Loucy (cell line): ENCODE results near the gene DMBX1.

ENCODE experiments used
- H2AFZ ChIP-seq: fragments of 200-600 bp; sonication (generic); 2 replicates; pipeline ENCODE4 v1.6.0; 2016; ENCODE audit warnings: antibody characterized with exemption, mild to moderate bottlenecking, low read length, moderate library complexity
- H3F3A ChIP-seq: fragments of 200-600 bp; 2 replicates; pipeline ENCODE4 v1.6.0; 2016; ENCODE audit warnings: antibody characterized with exemption, low read depth, mild to moderate bottlenecking
- H3K27me3 ChIP-seq: fragments of 200-600 bp; sonication (generic); 2 replicates; pipeline ENCODE4 v1.6.1; 2014; ENCODE audit warnings: low read length, mild to moderate bottlenecking; ENCODE audit not compliant: insufficient read depth, poor library complexity, severe bottlenecking
- H3K36me3 ChIP-seq: fragments of 200-600 bp; sonication (generic); 2 replicates; pipeline ENCODE4 v1.6.1; 2016; ENCODE audit warnings: low read length; ENCODE audit not compliant: insufficient read depth
- H3K4me1 ChIP-seq: fragments of 200-600 bp; sonication (generic); 2 replicates; pipeline ENCODE4 v1.5.1; 2014; ENCODE audit warnings: low read length, mild to moderate bottlenecking; ENCODE audit not compliant: insufficient read depth, poor library complexity, severe bottlenecking
- H3K4me2 ChIP-seq: fragments of 200-600 bp; sonication (generic); 2 replicates; pipeline ENCODE4 v1.6.0; 2014; ENCODE audit warnings: antibody characterized with exemption, low read length, low read depth, mild to moderate bottlenecking; ENCODE audit not compliant: poor library complexity, severe bottlenecking
- H3K4me3 ChIP-seq: fragments of 200-600 bp; sonication (generic); 2 replicates; pipeline ENCODE4 v1.5.1; 2014; ENCODE audit warnings: low read length, mild to moderate bottlenecking, mixed read lengths; ENCODE audit not compliant: poor library complexity, severe bottlenecking
- H3K79me2 ChIP-seq: fragments of 200-600 bp; sonication (generic); 2 replicates; pipeline ENCODE4 v1.6.1; 2014; ENCODE audit warnings: low read length; ENCODE audit not compliant: insufficient read depth
- H3K9ac ChIP-seq: fragments of 200-600 bp; sonication (generic); 2 replicates; pipeline ENCODE4 v1.6.0; 2014; ENCODE audit warnings: mild to moderate bottlenecking, low read depth, low read length, moderate library complexity; ENCODE audit not compliant: poor library complexity, severe bottlenecking
- H3K9me2 ChIP-seq: fragments of 200-600 bp; sonication (generic); replicated peaks from 2 replicates; pipeline ENCODE4 v1.6.1; 2016; ENCODE audit warnings: low read depth, low read length, mixed read lengths
- H3K9me3 ChIP-seq: fragments of 200-600 bp; sonication (generic); 2 replicates; pipeline ENCODE4 v1.6.1; 2014; ENCODE audit warnings: mild to moderate bottlenecking, antibody characterized with exemption, low read length, low read depth; ENCODE audit not compliant: insufficient read depth
- H4K20me1 ChIP-seq: fragments of 200-600 bp; sonication (generic); 2 replicates; pipeline ENCODE4 v1.6.0; 2014; ENCODE audit warnings: antibody characterized with exemption, low read length, mild to moderate bottlenecking; ENCODE audit not compliant: insufficient read depth, poor library complexity, severe bottlenecking
- EZH2phosphoT487 ChIP-seq: fragments of 200-600 bp; IDR thresholded peaks from 2 replicates; pipeline ENCODE4 v1.6.1; 2018; ENCODE audit warnings: antibody characterized with exemption, mild to moderate bottlenecking, moderate library complexity, borderline replicate concordance
- TF ChIP-seq, protein P1 (sequence below): fragments of 200-600 bp; sonication (generic); conservative IDR thresholded peaks from 2 replicates; pipeline ENCODE4 v1.5.1; 2014; ENCODE audit warnings: mild to moderate bottlenecking, antibody characterized with exemption, low read length

The DMBX1 gene

DNA sequence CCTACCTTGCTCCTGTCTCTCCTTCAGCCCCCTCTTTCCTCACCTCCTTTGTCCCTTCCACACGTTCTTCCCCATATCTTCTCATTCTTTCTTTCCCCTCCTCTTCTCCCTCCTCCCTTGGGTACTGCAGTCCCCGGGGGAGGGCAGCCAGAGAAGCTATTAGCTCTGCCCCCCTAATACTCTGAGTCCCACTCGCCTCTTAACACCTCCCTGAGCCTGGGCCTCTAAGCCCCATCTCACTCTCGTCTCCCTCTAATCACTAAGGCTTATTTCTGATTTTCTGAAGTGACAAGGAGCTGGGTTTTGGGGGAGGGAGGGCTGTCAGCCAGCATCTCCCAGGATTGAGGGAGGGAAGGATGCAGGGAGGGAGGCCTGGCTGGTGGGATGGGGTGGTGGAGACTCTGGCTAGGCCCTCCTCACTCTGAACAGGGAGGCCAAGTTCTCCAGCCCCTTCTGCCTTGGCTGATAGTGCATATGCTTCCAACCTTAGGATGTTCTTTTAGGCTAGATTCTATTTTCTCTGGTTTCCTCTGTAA lies 25.6 kb upstream of the DMBX1 start:
- H3K79me2 ChIP-seq = no peaks in the 10 kb centered on the region
- no peak overlapping the region for H3K4me2 ChIP-seq
- no peaks in the 10 kb centered on the region for H3K9me2 ChIP-seq
- H4K20me1 ChIP-seq = no peaks in the 10 kb centered on the region
- no peaks in the 10 kb centered on the region for H3K36me3 ChIP-seq
- H3F3A ChIP-seq = no peaks in the 10 kb centered on the region
- no peak overlapping the region for H3K4me3 ChIP-seq
- peaks cover 5% of the 10 kb centered on the region for H3K4me1 ChIP-seq
- TF ChIP-seq, protein P1, sequence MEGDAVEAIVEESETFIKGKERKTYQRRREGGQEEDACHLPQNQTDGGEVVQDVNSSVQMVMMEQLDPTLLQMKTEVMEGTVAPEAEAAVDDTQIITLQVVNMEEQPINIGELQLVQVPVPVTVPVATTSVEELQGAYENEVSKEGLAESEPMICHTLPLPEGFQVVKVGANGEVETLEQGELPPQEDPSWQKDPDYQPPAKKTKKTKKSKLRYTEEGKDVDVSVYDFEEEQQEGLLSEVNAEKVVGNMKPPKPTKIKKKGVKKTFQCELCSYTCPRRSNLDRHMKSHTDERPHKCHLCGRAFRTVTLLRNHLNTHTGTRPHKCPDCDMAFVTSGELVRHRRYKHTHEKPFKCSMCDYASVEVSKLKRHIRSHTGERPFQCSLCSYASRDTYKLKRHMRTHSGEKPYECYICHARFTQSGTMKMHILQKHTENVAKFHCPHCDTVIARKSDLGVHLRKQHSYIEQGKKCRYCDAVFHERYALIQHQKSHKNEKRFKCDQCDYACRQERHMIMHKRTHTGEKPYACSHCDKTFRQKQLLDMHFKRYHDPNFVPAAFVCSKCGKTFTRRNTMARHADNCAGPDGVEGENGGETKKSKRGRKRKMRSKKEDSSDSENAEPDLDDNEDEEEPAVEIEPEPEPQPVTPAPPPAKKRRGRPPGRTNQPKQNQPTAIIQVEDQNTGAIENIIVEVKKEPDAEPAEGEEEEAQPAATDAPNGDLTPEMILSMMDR = no peak
- TF ChIP-seq EZH2phosphoT487 = no peak
- H2AFZ ChIP-seq = no peak overlapping the region
- H3K9me3 ChIP-seq = no peaks in the 10 kb centered on the region
- peaks cover 8% of the 10 kb centered on the region for H3K27me3 ChIP-seq
- no peak overlapping the region for H3K9ac ChIP-seq

- H2AFZ ChIP-seq = no peak overlapping the region
- TF ChIP-seq EZH2phosphoT487 = no peak
- TF ChIP-seq, protein P1 = no peak
Measured at GRCh38 chr1:46464915-46465314, 24.7 kb upstream of the DMBX1 start.

DNA sequence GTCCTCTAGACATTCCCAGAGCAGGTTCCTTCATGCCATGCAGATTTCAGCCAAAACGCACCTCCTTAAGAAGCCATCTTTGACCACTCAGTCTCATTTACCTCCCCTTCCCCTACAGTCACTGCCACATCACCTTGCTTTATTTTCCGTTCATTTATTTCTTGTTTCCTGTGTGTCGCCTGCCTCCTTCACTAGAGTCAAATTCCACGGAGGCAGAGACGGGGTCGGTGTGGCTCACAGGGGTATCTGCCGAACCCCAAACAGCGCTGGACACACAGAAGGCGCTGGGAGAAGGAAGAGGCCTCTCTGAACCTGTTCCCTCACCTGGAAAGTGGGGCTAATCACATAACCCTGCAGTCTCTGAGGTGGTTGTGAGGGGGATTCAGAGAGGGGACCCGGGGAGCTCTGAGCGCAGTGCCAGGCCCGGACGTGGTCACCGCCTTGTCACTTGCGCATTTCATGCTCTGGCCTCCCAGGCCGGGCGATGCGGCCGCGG lies 23.6 kb upstream of the DMBX1 start:
- no peaks in the 10 kb centered on the region for H3K9me3 ChIP-seq
- peak overlapping the region; percentile 66 for H3K4me3 ChIP-seq
- peak overlapping the region; percentile 71 for H3K4me2 ChIP-seq
- H3K4me1 ChIP-seq = peaks cover 5% of the 10 kb centered on the region
- peaks cover 8% of the 10 kb centered on the region for H3K27me3 ChIP-seq
- H3K9ac ChIP-seq = no peak overlapping the region
- TF ChIP-seq, protein P1 = no peak
- TF ChIP-seq EZH2phosphoT487 = no peak
- H3K9me2 ChIP-seq = no peaks in the 10 kb centered on the region
- no peaks in the 10 kb centered on the region for H3K79me2 ChIP-seq
- no peaks in the 10 kb centered on the region for H4K20me1 ChIP-seq
- H2AFZ ChIP-seq = peak overlapping the region; percentile 86
- H3K36me3 ChIP-seq = no peaks in the 10 kb centered on the region
- H3F3A ChIP-seq = no peaks in the 10 kb centered on the region

More at GRCh38 chr1:46464915-46465314, 24.7 kb upstream of the DMBX1 start:
- H3K9me3 ChIP-seq = no peaks in the 10 kb centered on the region
- no peak overlapping the region for H3K9ac ChIP-seq
- H3F3A ChIP-seq = no peaks in the 10 kb centered on the region
- no peak overlapping the region for H3K4me2 ChIP-seq
- H3K4me1 ChIP-seq = peaks cover 5% of the 10 kb centered on the region
- no peak overlapping the region for H3K4me3 ChIP-seq
- no peaks in the 10 kb centered on the region for H3K79me2 ChIP-seq
- H3K27me3 ChIP-seq = peaks cover 8% of the 10 kb centered on the region
- no peaks in the 10 kb centered on the region for H4K20me1 ChIP-seq
- H3K9me2 ChIP-seq = no peaks in the 10 kb centered on the region
- no peaks in the 10 kb centered on the region for H3K36me3 ChIP-seq
